ENCODE results near the gene OR2AG2.

GRCh38 chr11:6719576-6719975 lies 52.2 kb downstream of the OR2AG2 start:
- no peak for TF ChIP-seq CAMTA2 (CRISPR knock-in tag; conservative IDR thresholded peaks at IDR 0.05)
- TF ChIP-seq EZH2 (IDR thresholded peaks at IDR 0.05; ENCODE audit: borderline replicate concordance, low read depth, low read length): no peak
- TF ChIP-seq CHD2 (IDR thresholded peaks at IDR 0.05; ENCODE audit: low read depth, low read length): no peak
- TF ChIP-seq, protein P1, sequence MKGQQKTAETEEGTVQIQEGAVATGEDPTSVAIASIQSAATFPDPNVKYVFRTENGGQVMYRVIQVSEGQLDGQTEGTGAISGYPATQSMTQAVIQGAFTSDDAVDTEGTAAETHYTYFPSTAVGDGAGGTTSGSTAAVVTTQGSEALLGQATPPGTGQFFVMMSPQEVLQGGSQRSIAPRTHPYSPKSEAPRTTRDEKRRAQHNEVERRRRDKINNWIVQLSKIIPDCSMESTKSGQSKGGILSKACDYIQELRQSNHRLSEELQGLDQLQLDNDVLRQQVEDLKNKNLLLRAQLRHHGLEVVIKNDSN (CRISPR knock-in tag; IDR thresholded peaks at IDR 0.05): no peak
- TF ChIP-seq ZNF197 (CRISPR knock-in tag; IDR thresholded peaks at IDR 0.05; ENCODE audit: low read depth): no peak
- TF ChIP-seq, protein P2, sequence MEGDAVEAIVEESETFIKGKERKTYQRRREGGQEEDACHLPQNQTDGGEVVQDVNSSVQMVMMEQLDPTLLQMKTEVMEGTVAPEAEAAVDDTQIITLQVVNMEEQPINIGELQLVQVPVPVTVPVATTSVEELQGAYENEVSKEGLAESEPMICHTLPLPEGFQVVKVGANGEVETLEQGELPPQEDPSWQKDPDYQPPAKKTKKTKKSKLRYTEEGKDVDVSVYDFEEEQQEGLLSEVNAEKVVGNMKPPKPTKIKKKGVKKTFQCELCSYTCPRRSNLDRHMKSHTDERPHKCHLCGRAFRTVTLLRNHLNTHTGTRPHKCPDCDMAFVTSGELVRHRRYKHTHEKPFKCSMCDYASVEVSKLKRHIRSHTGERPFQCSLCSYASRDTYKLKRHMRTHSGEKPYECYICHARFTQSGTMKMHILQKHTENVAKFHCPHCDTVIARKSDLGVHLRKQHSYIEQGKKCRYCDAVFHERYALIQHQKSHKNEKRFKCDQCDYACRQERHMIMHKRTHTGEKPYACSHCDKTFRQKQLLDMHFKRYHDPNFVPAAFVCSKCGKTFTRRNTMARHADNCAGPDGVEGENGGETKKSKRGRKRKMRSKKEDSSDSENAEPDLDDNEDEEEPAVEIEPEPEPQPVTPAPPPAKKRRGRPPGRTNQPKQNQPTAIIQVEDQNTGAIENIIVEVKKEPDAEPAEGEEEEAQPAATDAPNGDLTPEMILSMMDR (IDR thresholded peaks at IDR 0.05 in 2 of 3, conservative IDR thresholded peaks at IDR 0.05 in 1 of 3; ENCODE audit: insufficient read depth in 2 of 3, low read depth in 1 of 3, low read length in 3 of 3): no peak

Measured in K562 (cell line).